ENCODE measurements around the gene KRT81. TPM values are rescaled to one million over a fixed set of nuclear protein-coding genes. Genes with fewer than 3 reads are reported as not detected.
A peak's percentile ranks its signal among the peaks of the same experiment; 100 is the strongest.

The KRT81 gene
- total and polyA plus RNA-seq, 2 donors from 2014 or later: not detected

DNA sequence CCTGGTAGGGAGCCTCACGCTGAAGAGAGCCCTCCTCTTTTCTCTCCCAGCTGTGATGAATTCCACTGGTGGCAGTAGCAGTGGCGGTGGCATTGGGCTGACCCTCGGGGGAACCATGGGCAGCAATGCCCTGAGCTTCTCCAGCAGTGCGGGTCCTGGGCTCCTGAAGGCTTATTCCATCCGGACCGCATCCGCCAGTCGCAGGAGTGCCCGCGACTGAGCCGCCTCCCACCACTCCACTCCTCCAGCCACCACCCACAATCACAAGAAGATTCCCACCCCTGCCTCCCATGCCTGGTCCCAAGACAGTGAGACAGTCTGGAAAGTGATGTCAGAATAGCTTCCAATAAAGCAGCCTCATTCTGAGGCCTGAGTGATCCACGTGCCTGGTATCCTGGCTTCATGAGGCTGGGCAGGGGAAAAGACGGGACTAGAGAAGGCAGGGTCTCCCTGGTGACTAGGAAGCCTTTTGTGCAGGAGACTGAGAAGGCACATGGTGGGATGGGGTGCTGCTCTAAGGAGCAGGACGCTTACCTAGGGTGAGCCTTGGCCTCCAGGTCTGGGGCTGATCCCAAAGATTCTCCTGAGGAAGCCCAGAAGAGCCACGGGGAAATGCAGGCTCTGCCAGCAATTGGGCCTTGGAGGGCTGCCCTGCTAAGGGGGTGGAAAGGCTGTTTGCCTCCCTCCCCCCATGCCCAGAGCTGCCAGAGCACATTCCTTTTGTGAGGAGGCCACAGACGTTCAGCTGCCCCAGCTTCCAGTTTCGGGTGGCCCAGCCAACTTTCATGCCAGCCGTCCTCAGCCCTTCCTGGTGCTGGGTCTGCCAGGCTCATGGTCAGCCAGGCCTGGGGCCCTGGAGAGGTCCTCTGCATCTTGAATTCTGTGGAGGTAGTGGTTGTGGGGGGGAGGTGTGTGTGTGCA is 42.5 kb downstream of the KRT81 start:
- FAIRE-seq (no peak), DNase-seq (peak in 2 of 5 donors; percentile 48 to 91)
- Histone ChIP-seq H3K9ac (ENCODE audit: low read length in 3 of 3) (peak overlapping the region in 1 of 3 donors; percentile 55), H3K36me3 (ENCODE audit: control insufficient read depth in 2 of 3, insufficient read depth in 3 of 3, low read length in 3 of 3) (no peaks in the 10 kb centered on the region), H3K27ac (ENCODE audit: low read depth in 2 of 2, low read length in 2 of 2) (peak overlapping the region; percentile 23 to 85), H3K4me3 (ENCODE audit: low read length in 3 of 3) (no peak overlapping the region), H3K27me3 (ENCODE audit: control insufficient read depth, insufficient read depth, low read length) (peaks cover 5% of the 10 kb centered on the region), H3K4me1 (ENCODE audit: control insufficient read depth in 2 of 3, insufficient read depth in 2 of 3, low read depth in 1 of 3, low read length in 3 of 3) (peaks cover 0 to 38% (median 25%) of the 10 kb centered on the region in 3 donors), H3K9me3 (ENCODE audit: control insufficient read depth in 2 of 3, insufficient read depth in 1 of 3, low read length in 3 of 3) (no peaks in the 10 kb centered on the region)
- TF ChIP-seq, protein P1, sequence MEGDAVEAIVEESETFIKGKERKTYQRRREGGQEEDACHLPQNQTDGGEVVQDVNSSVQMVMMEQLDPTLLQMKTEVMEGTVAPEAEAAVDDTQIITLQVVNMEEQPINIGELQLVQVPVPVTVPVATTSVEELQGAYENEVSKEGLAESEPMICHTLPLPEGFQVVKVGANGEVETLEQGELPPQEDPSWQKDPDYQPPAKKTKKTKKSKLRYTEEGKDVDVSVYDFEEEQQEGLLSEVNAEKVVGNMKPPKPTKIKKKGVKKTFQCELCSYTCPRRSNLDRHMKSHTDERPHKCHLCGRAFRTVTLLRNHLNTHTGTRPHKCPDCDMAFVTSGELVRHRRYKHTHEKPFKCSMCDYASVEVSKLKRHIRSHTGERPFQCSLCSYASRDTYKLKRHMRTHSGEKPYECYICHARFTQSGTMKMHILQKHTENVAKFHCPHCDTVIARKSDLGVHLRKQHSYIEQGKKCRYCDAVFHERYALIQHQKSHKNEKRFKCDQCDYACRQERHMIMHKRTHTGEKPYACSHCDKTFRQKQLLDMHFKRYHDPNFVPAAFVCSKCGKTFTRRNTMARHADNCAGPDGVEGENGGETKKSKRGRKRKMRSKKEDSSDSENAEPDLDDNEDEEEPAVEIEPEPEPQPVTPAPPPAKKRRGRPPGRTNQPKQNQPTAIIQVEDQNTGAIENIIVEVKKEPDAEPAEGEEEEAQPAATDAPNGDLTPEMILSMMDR (IDR thresholded peaks at IDR 0.05; ENCODE audit: borderline replicate concordance, extremely low read depth, insufficient read depth): no peak
- intact Hi-C loops (cut with DNase I): no loop called here

DNA sequence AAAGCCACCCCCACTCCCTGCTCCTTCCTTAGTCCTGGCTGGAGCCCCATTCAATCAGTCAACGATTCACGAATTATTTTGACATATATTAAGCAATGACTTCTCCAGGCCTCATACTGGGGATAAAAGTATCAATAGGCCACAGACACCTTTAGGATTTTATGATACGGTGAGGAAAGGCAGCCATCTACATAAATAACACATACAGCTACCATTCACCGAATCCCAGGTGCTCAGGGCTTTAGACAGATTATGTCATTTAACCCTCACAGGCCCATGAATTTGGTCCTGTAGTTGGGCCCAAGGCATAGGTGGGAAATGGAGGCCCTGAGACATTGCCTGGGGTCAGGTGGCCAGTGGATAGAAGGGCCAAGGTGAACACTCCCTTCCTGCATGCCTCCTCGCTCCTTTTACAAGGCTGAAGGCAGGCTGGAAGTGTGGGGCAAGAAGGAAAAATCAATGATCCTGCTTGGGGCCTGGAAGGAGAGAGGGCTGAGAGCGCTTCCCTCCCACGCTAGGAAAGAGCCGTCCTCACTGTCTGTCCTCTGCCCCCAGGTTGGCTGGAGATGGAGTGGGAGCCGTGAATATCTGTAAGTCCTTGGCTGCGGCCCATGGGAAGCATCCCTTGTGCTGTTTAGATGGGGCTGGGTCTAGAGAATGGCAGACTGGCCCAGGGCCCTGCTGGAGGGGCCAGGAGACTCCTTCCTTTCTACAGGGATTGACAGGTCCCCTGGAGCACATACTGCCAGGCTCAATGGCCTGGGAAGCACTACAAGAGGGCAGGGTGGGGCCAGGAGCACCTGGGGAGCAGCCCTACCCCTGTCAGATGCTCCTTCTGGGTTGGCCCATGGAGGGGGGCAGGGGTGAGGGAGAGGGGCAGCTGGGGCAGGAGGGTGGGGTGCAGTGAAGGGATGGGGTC is 43.5 kb downstream of the KRT81 start:
- peaks cover 0 to 43% (median 28%) of the 10 kb centered on the region in 3 donors for H3K4me1 ChIP-seq (ENCODE audit: control insufficient read depth in 2 of 3, insufficient read depth in 2 of 3, low read depth in 1 of 3, low read length in 3 of 3)
- H3K36me3 ChIP-seq (ENCODE audit: control insufficient read depth in 2 of 3, insufficient read depth in 3 of 3, low read length in 3 of 3): no peaks in the 10 kb centered on the region
- H3K9ac ChIP-seq (ENCODE audit: low read length in 3 of 3): peak overlapping the region in 1 of 3 donors; percentile 4
- no peak overlapping the region for H3K4me3 ChIP-seq (ENCODE audit: low read length in 3 of 3)
- intact Hi-C loops (cut with DNase I): no loop called here
- peak overlapping the region; percentile 16 to 67 for H3K27ac ChIP-seq (ENCODE audit: low read depth in 2 of 2, low read length in 2 of 2)
- DNase-seq: peak in 1 of 5 donors; percentile 32
- no peaks in the 10 kb centered on the region for H3K9me3 ChIP-seq (ENCODE audit: control insufficient read depth in 2 of 3, insufficient read depth in 1 of 3, low read length in 3 of 3)
- TF ChIP-seq, protein P1 (IDR thresholded peaks at IDR 0.05; ENCODE audit: borderline replicate concordance, extremely low read depth, insufficient read depth): no peak
- FAIRE-seq: no peak
- peaks cover 5% of the 10 kb centered on the region for H3K27me3 ChIP-seq (ENCODE audit: control insufficient read depth, insufficient read depth, low read length)

DNA sequence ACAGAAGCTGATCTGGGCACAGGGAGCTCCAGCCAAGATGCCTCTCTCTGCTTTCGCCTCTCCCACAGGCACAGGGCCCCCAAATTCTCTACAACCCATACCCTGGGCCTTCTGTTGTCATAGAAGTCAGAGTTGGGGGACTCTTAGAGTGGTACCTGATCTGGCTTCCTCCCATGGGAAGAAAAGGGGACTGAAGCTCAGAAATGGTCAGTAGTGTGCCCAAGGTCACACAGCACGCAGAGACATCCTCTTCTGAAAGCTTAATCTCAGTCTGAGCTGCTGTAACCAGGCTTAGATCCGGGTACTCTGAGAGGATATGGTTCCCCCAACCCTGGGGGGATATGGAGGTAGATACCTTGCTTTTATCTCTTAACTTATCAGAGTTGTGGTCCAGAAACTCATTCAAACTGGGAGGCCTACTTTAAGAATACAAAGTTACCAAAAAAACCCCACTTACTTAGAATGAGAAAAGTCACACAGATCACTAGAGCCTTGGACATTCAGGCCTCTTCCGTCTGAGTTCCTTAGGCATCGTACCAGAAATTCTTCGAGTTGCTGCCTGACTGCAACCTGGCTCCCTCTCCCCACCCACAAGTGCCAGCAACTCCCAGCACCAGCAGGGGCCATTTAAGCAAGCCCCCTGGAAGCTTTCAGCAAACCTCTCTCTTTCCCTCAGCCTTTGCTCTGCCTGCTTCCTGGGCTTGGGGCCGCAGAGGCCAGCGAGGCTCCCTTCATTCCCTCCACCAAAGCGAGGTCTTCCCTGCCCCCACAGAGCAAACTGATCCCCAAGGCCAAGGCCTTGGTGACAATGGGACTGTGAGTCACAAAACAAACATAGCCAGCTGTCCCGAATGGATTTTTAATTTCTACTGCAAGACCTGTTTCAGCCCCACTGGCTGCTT is 44.4 kb downstream of the KRT81 start:
- Histone ChIP-seq H3K4me1 (ENCODE audit: control insufficient read depth in 2 of 3, insufficient read depth in 2 of 3, low read depth in 1 of 3, low read length in 3 of 3) (peaks cover 0 to 40% (median 26%) of the 10 kb centered on the region in 3 donors), H3K36me3 (ENCODE audit: control insufficient read depth in 2 of 3, insufficient read depth in 3 of 3, low read length in 3 of 3) (no peaks in the 10 kb centered on the region), H3K27me3 (ENCODE audit: control insufficient read depth, insufficient read depth, low read length) (peaks cover 5% of the 10 kb centered on the region), H3K9me3 (ENCODE audit: control insufficient read depth in 2 of 3, insufficient read depth in 1 of 3, low read length in 3 of 3) (no peaks in the 10 kb centered on the region), H3K4me3 (ENCODE audit: low read length in 3 of 3) (no peak overlapping the region), H3K9ac (ENCODE audit: low read length in 3 of 3) (peak overlapping the region in 1 of 3 donors; percentile 46), H3K27ac (ENCODE audit: low read depth in 2 of 2, low read length in 2 of 2) (peak overlapping the region; percentile 16 to 41)
- TF ChIP-seq, protein P1 (IDR thresholded peaks at IDR 0.05; ENCODE audit: borderline replicate concordance, extremely low read depth, insufficient read depth): no peak
- DNase-seq (peak in 2 of 5 donors; percentile 27 to 33), FAIRE-seq (no peak)
- intact Hi-C loops (cut with DNase I): no loop called here
